GM21737 (cell line): ENCODE data around the gene ANO10.
"Not testable (repeated sequence)": the region's sequence is repeated elsewhere in the genome, so short reads cannot be mapped to it uniquely, and the experiment has no call there.

Experiments used
- ATAC-seq: cut with Tn5 transposase; IDR thresholded peaks from one replicate; pipeline ENCODE4 v1.9.1; 2021; ENCODE audit warnings: mild to moderate bottlenecking, moderate library complexity; ENCODE audit not compliant: unreplicated experiment

The ANO10 gene

GRCh38 chr3:43356033-43356432, 265.8 kb downstream of the ANO10 start:
- not testable (repeated sequence) for ATAC-seq

- no peak for ATAC-seq
These were observed 267.7 kb downstream of the ANO10 start for GRCh38 chr3:43353923-43354670.

- no peak for ATAC-seq
These were observed 268.4 kb downstream of the ANO10 start for GRCh38 chr3:43353393-43353792.

GRCh38 chr3:43349716-43350115, 272.1 kb downstream of the ANO10 start:
- no peak for ATAC-seq

GRCh38 chr3:43348852-43349574, 272.8 kb downstream of the ANO10 start:
- ATAC-seq = no peak

GRCh38 chr3:43348350-43348749, 273.5 kb downstream of the ANO10 start:
- ATAC-seq = no peak

- ATAC-seq = no peak
These were observed 274.0 kb downstream of the ANO10 start for GRCh38 chr3:43347774-43348173.

GRCh38 chr3:43346978-43347749, 274.6 kb downstream of the ANO10 start:
- ATAC-seq = no peak

GRCh38 chr3:43345877-43346276, 275.9 kb downstream of the ANO10 start:
- no peak for ATAC-seq

GRCh38 chr3:43345246-43345645, 276.6 kb downstream of the ANO10 start:
- no peak for ATAC-seq

GRCh38 chr3:43344520-43344919, 277.3 kb downstream of the ANO10 start:
- ATAC-seq = no peak

GRCh38 chr3:43343815-43344214, 278.0 kb downstream of the ANO10 start:
- ATAC-seq = no peak

GRCh38 chr3:43343185-43343584, 278.6 kb downstream of the ANO10 start:
- ATAC-seq = no peak

- no peak for ATAC-seq
These were observed 280.0 kb downstream of the ANO10 start for GRCh38 chr3:43341788-43342187.

- no peak for ATAC-seq
These were observed 281.4 kb downstream of the ANO10 start for GRCh38 chr3:43340403-43340802.

GRCh38 chr3:43338295-43338694, 283.5 kb downstream of the ANO10 start:
- ATAC-seq = no peak

- ATAC-seq = no peak
These were observed 286.0 kb downstream of the ANO10 start for GRCh38 chr3:43335799-43336198.

GRCh38 chr3:43334976-43335375, 286.8 kb downstream of the ANO10 start:
- no peak for ATAC-seq

- no peak for ATAC-seq
These were observed 290.4 kb downstream of the ANO10 start for GRCh38 chr3:43331381-43331780.

- no peak for ATAC-seq
These were observed 290.8 kb downstream of the ANO10 start for GRCh38 chr3:43330981-43331380.

- ATAC-seq = no peak
These were observed 293.2 kb downstream of the ANO10 start for GRCh38 chr3:43328653-43329052.

GRCh38 chr3:43327582-43327979, 294.2 kb downstream of the ANO10 start:
- ATAC-seq = no peak
